OCI-LY1 (cell line): ENCODE results near the gene IQSEC3.

Source experiments
- CTCF ChIP-seq: fragments of 200-600 bp; sonication (generic), shearing (Covaris generic); IDR thresholded peaks from 2 replicates; pipeline ENCODE4 v1.5.1; 2017; ENCODE audit warnings: mild to moderate bottlenecking, antibody characterized with exemption, low read length, moderate library complexity, mixed read lengths
- EZH2 ChIP-seq: fragments of 200-600 bp; sonication (generic), shearing (Covaris generic); IDR thresholded peaks from 2 replicates; pipeline ENCODE4 v1.8.0; 2017; ENCODE audit warnings: borderline replicate concordance, mixed run types, mild to moderate bottlenecking, antibody characterized with exemption, low read length, moderate library complexity, mixed read lengths

GRCh38 chr12:211639-212414 is 145.3 kb downstream of the IQSEC3 start:
- no peak for TF ChIP-seq EZH2
- no peak for TF ChIP-seq CTCF
